ENCODE measurements around the gene MRFAP1L1. TPM values are rescaled to one million over a fixed set of nuclear protein-coding genes. Genes with fewer than 3 reads are reported as not detected.

The MRFAP1L1 gene
- total RNA-seq, 1 donor from 2014 or later: 141 TPM

DNA sequence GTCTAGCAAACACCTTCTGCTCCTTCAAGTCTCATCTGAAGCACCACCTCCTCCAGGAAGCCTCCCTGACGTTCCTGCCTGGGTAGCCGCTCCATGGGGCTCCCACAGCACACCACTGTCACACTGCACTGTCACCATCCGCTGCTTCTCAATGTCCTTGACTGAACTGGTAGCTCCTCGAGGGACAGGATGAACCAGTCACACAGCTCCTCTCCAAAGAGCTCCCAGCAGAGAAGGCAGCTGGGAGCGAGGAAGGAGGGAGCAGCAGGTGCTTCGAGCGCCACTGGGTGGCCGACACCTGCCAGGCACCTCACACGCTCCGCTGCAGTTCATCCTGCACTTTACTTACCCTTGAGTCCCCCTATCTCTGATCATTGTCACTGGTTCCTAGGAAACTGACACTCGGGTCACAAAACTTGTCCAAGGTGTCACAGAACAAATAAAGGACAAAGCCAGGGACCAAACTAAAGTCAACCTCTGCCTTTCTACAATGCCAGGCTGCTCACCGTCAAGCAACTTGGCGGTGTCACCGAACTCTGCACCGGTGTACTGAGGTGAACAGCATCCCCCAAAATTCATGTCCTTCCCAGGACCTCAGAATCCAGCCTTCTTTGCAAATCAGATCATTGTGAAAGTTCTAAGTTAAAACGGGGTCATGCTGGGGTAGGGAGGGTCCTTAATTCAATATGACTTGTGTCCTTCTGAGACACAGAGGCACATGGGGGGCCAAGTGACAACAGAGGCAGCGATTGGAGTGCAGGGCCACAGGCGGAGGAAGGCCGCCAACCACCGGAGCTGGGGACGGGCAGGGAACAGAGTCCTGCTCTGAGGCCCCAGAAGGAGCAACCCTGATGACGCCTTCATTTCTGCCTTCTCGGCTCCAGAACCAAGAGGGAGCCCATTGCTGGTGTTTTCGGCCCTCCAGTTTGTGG lies 21.5 kb downstream of the MRFAP1L1 start:
- no peaks in the 10 kb centered on the region for H3K79me2 ChIP-seq (ENCODE audit: low read depth)
- no peaks in the 10 kb centered on the region for H4K20me1 ChIP-seq (ENCODE audit: low read depth)
- Mint-ChIP-seq H3K27ac (no peak overlapping the region), H3K9me3 (peaks cover 13% of the 10 kb centered on the region), H3K4me3 (no peak overlapping the region), H3K36me3 (no peaks in the 10 kb centered on the region), H3K27me3 (ENCODE audit: insufficient read depth, low read depth) (peaks cover 11% of the 10 kb centered on the region), H3K4me1 (peaks cover 24% of the 10 kb centered on the region)
- no peaks in the 10 kb centered on the region for H3K36me3 ChIP-seq
- no peak for DNase-seq (ENCODE audit: low spot score)
- TF ChIP-seq EZH2phosphoT487 (IDR thresholded peaks at IDR 0.05) (no peak), EZH2 (IDR thresholded peaks at IDR 0.05) (no peak)
- TF ChIP-seq, protein P1, sequence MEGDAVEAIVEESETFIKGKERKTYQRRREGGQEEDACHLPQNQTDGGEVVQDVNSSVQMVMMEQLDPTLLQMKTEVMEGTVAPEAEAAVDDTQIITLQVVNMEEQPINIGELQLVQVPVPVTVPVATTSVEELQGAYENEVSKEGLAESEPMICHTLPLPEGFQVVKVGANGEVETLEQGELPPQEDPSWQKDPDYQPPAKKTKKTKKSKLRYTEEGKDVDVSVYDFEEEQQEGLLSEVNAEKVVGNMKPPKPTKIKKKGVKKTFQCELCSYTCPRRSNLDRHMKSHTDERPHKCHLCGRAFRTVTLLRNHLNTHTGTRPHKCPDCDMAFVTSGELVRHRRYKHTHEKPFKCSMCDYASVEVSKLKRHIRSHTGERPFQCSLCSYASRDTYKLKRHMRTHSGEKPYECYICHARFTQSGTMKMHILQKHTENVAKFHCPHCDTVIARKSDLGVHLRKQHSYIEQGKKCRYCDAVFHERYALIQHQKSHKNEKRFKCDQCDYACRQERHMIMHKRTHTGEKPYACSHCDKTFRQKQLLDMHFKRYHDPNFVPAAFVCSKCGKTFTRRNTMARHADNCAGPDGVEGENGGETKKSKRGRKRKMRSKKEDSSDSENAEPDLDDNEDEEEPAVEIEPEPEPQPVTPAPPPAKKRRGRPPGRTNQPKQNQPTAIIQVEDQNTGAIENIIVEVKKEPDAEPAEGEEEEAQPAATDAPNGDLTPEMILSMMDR (IDR thresholded peaks at IDR 0.05): no peak
- no peak overlapping the region for H3K4me2 ChIP-seq
- H3K27me3 ChIP-seq: no peaks in the 10 kb centered on the region
- no peak overlapping the region for H3K9ac ChIP-seq
- H3K4me1 ChIP-seq: no peaks in the 10 kb centered on the region
- H3F3A ChIP-seq (ENCODE audit: low read depth): no peaks in the 10 kb centered on the region
- no peaks in the 10 kb centered on the region for H3K9me3 ChIP-seq (ENCODE audit: low read depth)
- H3K27ac ChIP-seq: no peak overlapping the region
- no peak overlapping the region for H2AFZ ChIP-seq (replicated peaks)
- no peak overlapping the region for H3K4me3 ChIP-seq

GRCh38 chr4:6686104-6686787 lies 23.4 kb downstream of the MRFAP1L1 start:
- peaks cover 22% of the 10 kb centered on the region for H3K4me1 Mint-ChIP-seq
- no peak overlapping the region for H3K4me2 ChIP-seq
- peaks cover 11% of the 10 kb centered on the region for H3K27me3 Mint-ChIP-seq (ENCODE audit: insufficient read depth, low read depth)

GRCh38 chr4:6684656-6685055 lies 25.0 kb downstream of the MRFAP1L1 start:
- H3K9me3 Mint-ChIP-seq: peaks cover 13% of the 10 kb centered on the region
- Histone ChIP-seq H3K9me3 (ENCODE audit: low read depth) (no peaks in the 10 kb centered on the region), H3K79me2 (ENCODE audit: low read depth) (no peaks in the 10 kb centered on the region), H3K4me3 (no peak overlapping the region), H3F3A (ENCODE audit: low read depth) (no peaks in the 10 kb centered on the region), H3K4me1 (no peaks in the 10 kb centered on the region), H3K4me2 (no peak overlapping the region), H3K27me3 (no peaks in the 10 kb centered on the region), H3K36me3 (no peaks in the 10 kb centered on the region), H3K9ac (no peak overlapping the region), H3K27ac (no peak overlapping the region), H2AFZ (replicated peaks) (no peak overlapping the region), H4K20me1 (ENCODE audit: low read depth) (no peaks in the 10 kb centered on the region)
- DNase-seq (ENCODE audit: low spot score): no peak
- H3K4me3 Mint-ChIP-seq: no peak overlapping the region
- no peak for TF ChIP-seq EZH2 (IDR thresholded peaks at IDR 0.05)
- TF ChIP-seq EZH2phosphoT487 (IDR thresholded peaks at IDR 0.05): no peak
- TF ChIP-seq, protein P1 (IDR thresholded peaks at IDR 0.05): no peak
- H3K36me3 Mint-ChIP-seq: no peaks in the 10 kb centered on the region
- H3K27me3 Mint-ChIP-seq (ENCODE audit: insufficient read depth, low read depth): peaks cover 10% of the 10 kb centered on the region
- no peak overlapping the region for H3K27ac Mint-ChIP-seq
- peaks cover 15% of the 10 kb centered on the region for H3K4me1 Mint-ChIP-seq

More at GRCh38 chr4:6686104-6686787, 23.4 kb downstream of the MRFAP1L1 start:
- no peaks in the 10 kb centered on the region for H3K4me1 ChIP-seq
- no peak overlapping the region for H3K4me3 Mint-ChIP-seq
- no peaks in the 10 kb centered on the region for H3K79me2 ChIP-seq (ENCODE audit: low read depth)
- TF ChIP-seq EZH2phosphoT487 (IDR thresholded peaks at IDR 0.05) (no peak), EZH2 (IDR thresholded peaks at IDR 0.05) (no peak)
- TF ChIP-seq, protein P1 (IDR thresholded peaks at IDR 0.05): no peak
- H4K20me1 ChIP-seq (ENCODE audit: low read depth): no peaks in the 10 kb centered on the region
- no peak overlapping the region for H3K27ac Mint-ChIP-seq
- no peak overlapping the region for H3K9ac ChIP-seq
- no peak for DNase-seq (ENCODE audit: low spot score)
- H3K36me3 ChIP-seq: no peaks in the 10 kb centered on the region
- no peak overlapping the region for H3K4me3 ChIP-seq
- H3K27me3 ChIP-seq: no peaks in the 10 kb centered on the region
- H3K36me3 Mint-ChIP-seq: no peaks in the 10 kb centered on the region
- H3K9me3 Mint-ChIP-seq: peaks cover 13% of the 10 kb centered on the region
- no peak overlapping the region for H3K27ac ChIP-seq
- no peaks in the 10 kb centered on the region for H3F3A ChIP-seq (ENCODE audit: low read depth)
- no peaks in the 10 kb centered on the region for H3K9me3 ChIP-seq (ENCODE audit: low read depth)
- H2AFZ ChIP-seq (replicated peaks): no peak overlapping the region

Data from neural progenitor cell (in vitro differentiated cells).